Measurements from ENCODE around the gene EXOC3L4. TPM values are rescaled to one million over a fixed set of nuclear protein-coding genes. Genes with fewer than 3 reads are reported as not detected.

Gene EXOC3L4
- total and polyA plus RNA-seq, 2 donors (not counting 3 experiments of a cell fraction or from before 2014, with no cell fraction given): not detected

- Histone ChIP-seq H3K9me3 (replicated peaks; ENCODE audit: control insufficient read depth, insufficient read depth, low read length) (no peaks in the 10 kb centered on the region), H3K27ac (ENCODE audit: insufficient read depth, low read depth, low read length) (no peak overlapping the region), H3K4me3 (replicated peaks in 1 of 3; ENCODE audit: insufficient read depth in 1 of 3, low read depth in 1 of 3, low read length in 3 of 3) (no peak overlapping the region), H2AFZ (ENCODE audit: low read depth, low read length) (no peak overlapping the region), H3K4me2 (ENCODE audit: insufficient read depth, low read length) (no peak overlapping the region), H3K9me1 (replicated peaks; ENCODE audit: control insufficient read depth, extremely low read depth, insufficient read depth, low read length) (no peaks in the 10 kb centered on the region), H3K27me3 (ENCODE audit: control insufficient read depth in 2 of 2, insufficient read depth in 2 of 2, low read length in 2 of 2) (no peaks in the 10 kb centered on the region), H3K4me1 (ENCODE audit: control insufficient read depth, extremely low read depth, insufficient read depth, low read length) (peaks cover 19% of the 10 kb centered on the region), H4K20me1 (replicated peaks; ENCODE audit: control insufficient read depth, extremely low read depth, insufficient read depth, low read length) (no peaks in the 10 kb centered on the region), H3K79me2 (ENCODE audit: control insufficient read depth, insufficient read depth, low read length) (no peaks in the 10 kb centered on the region), H3K9ac (replicated peaks; ENCODE audit: extremely low read depth, insufficient read depth, low read length) (no peak overlapping the region), H3K36me3 (ENCODE audit: control insufficient read depth in 2 of 2, extremely low read depth in 1 of 2, insufficient read depth in 2 of 2, low read length in 2 of 2) (peaks cover 0 to 14% of the 10 kb centered on the region in 2 experiments)
- intact Hi-C loops (cut with micrococcal nuclease) (loop anchor here (10.0 kb wide), 1 partner anchor 257 kb away; the partner anchor contains the start of gene MARK3), dilution Hi-C loops (cut with MboI; ENCODE audit: extremely low pct_ligation_motif_present, low sequenced_read_pairs) (no loop called here)
- DNase-seq (ENCODE audit: low read depth, low spot score) (no peak), FAIRE-seq (no peak)
- BruUV-seq (replicated peaks): no TSS peak
- ChIA-PET POLR2A (interaction anchor here (0.6 kb wide), 1 partner anchor 320 kb away, joined by 4 read pairs; no protein-coding TSS in a partner anchor), CTCF (interaction anchor here (1.1 to 6.9 kb wide), 9 partner anchors 8 to 108 kb away, joined by 3 to 86 read pairs (median 6); no protein-coding TSS in a partner anchor)
- no peak for TF ChIP-seq GATA2 (IDR thresholded peaks at IDR 0.05; ENCODE audit: insufficient read depth, insufficient read length, low read depth, low read length)
- no peak for TF ChIP-seq POLR2A (IDR thresholded peaks at IDR 0.05; ENCODE audit: low read depth, low read length)
- TF ChIP-seq JUN (IDR thresholded peaks at IDR 0.05; ENCODE audit: borderline replicate concordance, insufficient read depth, insufficient read length, low read depth): no peak
- TF ChIP-seq EZH2 (IDR thresholded peaks at IDR 0.05; ENCODE audit: borderline replicate concordance, low read depth, low read length, severe bottlenecking): no peak
- no peak for TF ChIP-seq CTCF (IDR thresholded peaks at IDR 0.05; ENCODE audit: extremely low read depth in 1 of 2, insufficient read depth in 1 of 2, low read depth in 1 of 2, low read length in 2 of 2)
- TF ChIP-seq MAX (IDR thresholded peaks at IDR 0.05; ENCODE audit: insufficient read depth, insufficient read length): no peak
- no peak for TF ChIP-seq FOS (IDR thresholded peaks at IDR 0.05; ENCODE audit: borderline replicate concordance, insufficient read depth, low read length)
These were observed 33.5 kb downstream of the EXOC3L4 start for GRCh38 chr14:103127861-103128598.
